ENCODE results near the gene NR6A1.

Gene NR6A1

DNA sequence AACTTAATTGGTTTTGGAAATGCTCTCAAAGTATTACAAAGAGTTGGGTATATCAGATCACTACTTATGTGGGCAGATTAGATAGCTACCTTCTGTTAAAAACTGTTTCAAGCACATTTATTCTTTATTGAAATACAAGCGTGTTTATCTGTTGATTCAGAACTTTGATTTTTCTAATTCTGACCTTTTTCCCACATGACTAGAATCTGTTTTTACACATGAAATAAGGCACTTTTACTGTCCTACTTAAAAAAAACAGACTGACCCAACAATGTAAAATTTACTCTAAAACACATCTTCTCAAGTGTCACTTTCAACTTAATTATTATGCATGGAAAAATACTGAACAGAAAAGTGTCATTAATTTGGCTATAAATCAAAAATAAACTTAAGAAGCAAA, 4.8 kb downstream of the NR6A1 start:
- TF ChIP-seq, protein P1, sequence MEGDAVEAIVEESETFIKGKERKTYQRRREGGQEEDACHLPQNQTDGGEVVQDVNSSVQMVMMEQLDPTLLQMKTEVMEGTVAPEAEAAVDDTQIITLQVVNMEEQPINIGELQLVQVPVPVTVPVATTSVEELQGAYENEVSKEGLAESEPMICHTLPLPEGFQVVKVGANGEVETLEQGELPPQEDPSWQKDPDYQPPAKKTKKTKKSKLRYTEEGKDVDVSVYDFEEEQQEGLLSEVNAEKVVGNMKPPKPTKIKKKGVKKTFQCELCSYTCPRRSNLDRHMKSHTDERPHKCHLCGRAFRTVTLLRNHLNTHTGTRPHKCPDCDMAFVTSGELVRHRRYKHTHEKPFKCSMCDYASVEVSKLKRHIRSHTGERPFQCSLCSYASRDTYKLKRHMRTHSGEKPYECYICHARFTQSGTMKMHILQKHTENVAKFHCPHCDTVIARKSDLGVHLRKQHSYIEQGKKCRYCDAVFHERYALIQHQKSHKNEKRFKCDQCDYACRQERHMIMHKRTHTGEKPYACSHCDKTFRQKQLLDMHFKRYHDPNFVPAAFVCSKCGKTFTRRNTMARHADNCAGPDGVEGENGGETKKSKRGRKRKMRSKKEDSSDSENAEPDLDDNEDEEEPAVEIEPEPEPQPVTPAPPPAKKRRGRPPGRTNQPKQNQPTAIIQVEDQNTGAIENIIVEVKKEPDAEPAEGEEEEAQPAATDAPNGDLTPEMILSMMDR (IDR thresholded peaks at IDR 0.05; ENCODE audit: control extremely low read depth, extremely low read depth, low read depth, missing control alignments): no peak
- DNase-seq (ENCODE audit: extremely low spot score): no peak
- ChIA-PET POLR2A (no interaction called here), CTCF (interaction anchor here (1.0 to 6.6 kb wide), 9 partner anchors 11 to 215 kb away, joined by 3 to 62 read pairs (median 5); partner anchors contain the start of genes OLFML2A and WDR38)

DNA sequence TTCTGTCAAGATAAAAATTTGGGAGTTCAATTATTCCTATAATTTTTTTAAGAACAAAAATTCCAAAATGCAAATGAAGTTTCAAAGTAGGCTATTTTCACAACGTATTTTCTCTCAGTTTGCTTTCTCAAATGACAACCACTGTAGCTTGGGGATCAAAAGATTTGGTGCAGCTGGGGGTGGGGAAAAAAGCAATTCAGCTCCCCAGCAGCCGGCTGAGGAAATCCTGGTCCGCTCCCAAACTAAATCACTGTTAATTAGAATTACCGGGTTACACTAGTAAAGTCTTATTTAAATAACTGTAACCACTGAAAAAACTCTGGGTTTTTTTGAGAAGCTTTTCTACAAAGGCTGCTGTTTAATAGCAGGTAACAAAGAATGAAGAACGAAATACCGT, 5.7 kb downstream of the NR6A1 start:
- POLR2A ChIA-PET: no interaction called here
- TF ChIP-seq, protein P1 (IDR thresholded peaks at IDR 0.05; ENCODE audit: control extremely low read depth, extremely low read depth, low read depth, missing control alignments): no peak
- CTCF ChIA-PET: interaction anchor here (0.7 to 6.6 kb wide), 16 partner anchors 8 to 214 kb away, joined by 3 to 62 read pairs (median 6); partner anchors contain the start of genes OLFML2A and WDR38
- no peak for DNase-seq (ENCODE audit: extremely low spot score)

DNA sequence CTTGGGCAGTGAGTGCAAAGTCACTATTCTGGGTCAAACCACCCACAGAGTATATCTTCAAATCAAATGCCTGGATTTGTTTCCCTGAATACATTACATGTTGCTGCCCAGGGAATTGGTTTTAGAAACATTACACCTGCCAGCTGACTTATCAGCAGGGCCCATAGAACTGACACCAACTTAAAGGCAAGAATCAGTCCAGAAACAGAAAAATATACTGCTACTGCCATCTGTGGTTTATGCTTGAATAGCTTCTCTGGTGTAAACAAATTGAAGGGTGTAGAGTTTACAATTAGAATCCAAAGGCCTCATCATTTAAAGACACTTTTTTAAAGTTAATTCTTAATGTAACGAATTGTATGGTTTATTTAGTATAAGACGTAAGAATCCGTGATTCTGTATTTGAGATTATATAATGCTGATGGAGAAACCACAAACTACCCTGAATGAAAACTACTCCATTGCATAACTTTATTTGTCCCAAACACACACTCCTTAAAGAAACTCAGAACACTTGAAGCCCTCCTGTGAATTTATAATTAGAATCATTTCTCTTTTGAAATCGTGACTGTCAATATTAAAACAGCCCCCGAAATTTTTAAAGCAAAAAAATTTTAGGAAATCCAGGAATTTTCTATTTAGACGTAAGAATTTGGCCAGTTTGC, 6.2 kb downstream of the NR6A1 start:
- DNase-seq (ENCODE audit: extremely low spot score): peak; percentile 52
- CTCF ChIA-PET: interaction anchor here (0.7 to 6.6 kb wide), 22 partner anchors 9 to 169 kb away, joined by 3 to 62 read pairs (median 5); partner anchors contain the start of genes OLFML2A and WDR38
- TF ChIP-seq, protein P1 (IDR thresholded peaks at IDR 0.05; ENCODE audit: control extremely low read depth, extremely low read depth, low read depth, missing control alignments): peak; percentile 24
- POLR2A ChIA-PET: no interaction called here

DNA sequence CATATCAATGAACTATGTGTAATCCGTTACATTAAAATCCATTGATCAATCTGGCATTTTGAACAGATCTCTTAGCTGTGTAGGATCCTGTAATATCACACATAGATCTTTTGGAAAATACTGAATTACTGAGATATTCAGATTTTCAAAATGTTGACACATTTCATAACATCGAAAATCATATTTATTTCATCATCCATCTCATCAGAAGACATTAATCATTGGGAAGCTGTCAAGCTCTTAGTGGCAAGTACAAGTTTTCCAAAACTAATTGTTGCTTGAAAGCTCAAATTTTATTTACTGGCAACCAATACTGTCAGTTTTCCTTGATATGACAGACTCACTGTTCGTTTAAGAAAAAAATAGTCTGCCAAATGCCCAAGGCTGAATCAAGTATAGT, 8.5 kb downstream of the NR6A1 start:
- TF ChIP-seq, protein P1 (IDR thresholded peaks at IDR 0.05; ENCODE audit: control extremely low read depth, extremely low read depth, low read depth, missing control alignments): no peak
- ChIA-PET CTCF (interaction anchor here (1.4 to 6.6 kb wide), 8 partner anchors 11 to 146 kb away, joined by 3 to 62 read pairs (median 6); partner anchors contain the start of genes OLFML2A and WDR38), POLR2A (no interaction called here)
- no peak for DNase-seq (ENCODE audit: extremely low spot score)

DNA sequence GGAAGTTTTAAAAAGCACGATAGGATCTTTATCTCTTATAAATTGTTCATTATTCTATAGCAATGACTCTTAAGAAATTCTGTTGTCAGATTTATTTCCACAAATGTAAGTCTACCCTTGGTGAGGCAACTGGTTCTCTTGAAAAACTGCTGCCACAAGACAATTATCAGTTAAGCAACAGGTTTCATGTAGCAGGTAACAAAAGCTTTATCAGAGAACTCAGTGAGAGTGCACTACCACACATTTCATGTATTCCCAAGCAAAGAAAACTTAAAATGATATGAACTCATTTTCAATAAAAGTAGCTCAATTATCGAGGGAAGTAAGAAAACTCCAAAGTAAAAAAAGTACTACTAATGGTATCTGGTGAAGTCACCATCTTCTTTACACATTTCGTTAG, 9.4 kb downstream of the NR6A1 start:
- ChIA-PET CTCF (interaction anchor here (0.9 to 6.6 kb wide), 9 partner anchors 9 to 145 kb away, joined by 3 to 62 read pairs (median 4); partner anchors contain the start of genes NR6A1, OLFML2A and WDR38), POLR2A (no interaction called here)
- TF ChIP-seq, protein P1 (IDR thresholded peaks at IDR 0.05; ENCODE audit: control extremely low read depth, extremely low read depth, low read depth, missing control alignments): no peak

DNA sequence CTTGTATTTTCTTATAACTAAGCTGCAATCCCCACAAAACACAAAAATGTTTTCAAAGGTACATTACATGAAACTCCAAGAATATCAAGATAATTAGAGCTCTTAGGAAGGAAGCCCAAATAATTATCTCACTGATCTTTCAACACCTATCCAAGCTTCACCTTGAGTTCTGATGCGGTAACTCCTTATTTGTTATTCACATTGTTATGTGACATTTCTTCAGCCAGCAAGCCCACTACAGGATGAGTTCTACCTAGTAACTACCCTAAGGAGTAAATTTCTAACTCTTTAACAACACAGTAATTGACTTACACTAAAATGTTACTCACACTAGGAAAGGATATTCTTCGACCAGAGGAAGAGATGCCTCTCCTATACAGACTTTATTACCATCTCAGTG, 9.9 kb downstream of the NR6A1 start:
- no peak for DNase-seq (ENCODE audit: extremely low spot score)
- ChIA-PET CTCF (interaction anchor here (0.8 to 6.6 kb wide), 9 partner anchors 9 to 144 kb away, joined by 3 to 62 read pairs (median 4); partner anchors contain the start of genes NR6A1 and WDR38), POLR2A (no interaction called here)
- TF ChIP-seq, protein P1 (IDR thresholded peaks at IDR 0.05; ENCODE audit: control extremely low read depth, extremely low read depth, low read depth, missing control alignments): no peak

More for the DNA sequence above, 9.4 kb downstream of the NR6A1 start:
- no peak for DNase-seq (ENCODE audit: extremely low spot score)
